ENCODE results near the gene SHTN1.

Gene SHTN1

GRCh38 chr10:116925056-116925455 lies 79.9 kb downstream of the SHTN1 start:
- H3K4me1 ChIP-seq (ENCODE audit: insufficient read depth, low read length) = no peaks in the 10 kb centered on the region
- no peak overlapping the region for H2AFZ ChIP-seq (ENCODE audit: low read depth, low read length)
- H3K9me3 ChIP-seq (ENCODE audit: low read length) = no peaks in the 10 kb centered on the region
- no peak overlapping the region for H3K4me3 ChIP-seq (ENCODE audit: low read length)
- no peaks in the 10 kb centered on the region for H3K27me3 ChIP-seq (ENCODE audit: insufficient read depth, low read length)
- H3K36me3 ChIP-seq (ENCODE audit: insufficient read depth, low read length) = no peaks in the 10 kb centered on the region

DNA sequence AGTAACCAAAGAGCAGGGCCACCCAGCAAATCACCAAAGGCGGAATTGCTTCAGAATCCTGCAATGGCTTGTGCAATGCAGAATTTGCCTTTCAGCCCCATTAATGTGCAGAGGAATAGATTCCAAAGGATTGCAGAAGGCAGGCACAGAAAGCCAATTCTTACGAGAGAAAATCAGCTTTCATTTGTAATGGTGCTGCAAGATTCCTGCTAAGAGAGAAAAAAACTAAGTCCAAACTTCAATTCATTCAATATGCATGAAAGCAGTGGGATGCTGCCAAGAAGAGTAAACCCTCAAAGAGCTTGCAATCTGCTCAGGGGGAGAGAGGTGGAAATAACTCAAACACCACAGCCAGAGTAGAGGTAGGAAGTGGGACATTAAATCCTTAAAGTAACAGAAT lies 85.3 kb downstream of the SHTN1 start:
- Histone ChIP-seq H3K36me3 (ENCODE audit: insufficient read depth, low read length) (no peaks in the 10 kb centered on the region), H3K4me3 (ENCODE audit: low read length) (no peak overlapping the region), H3K27me3 (ENCODE audit: insufficient read depth, low read length) (no peaks in the 10 kb centered on the region), H3K9me3 (ENCODE audit: low read length) (no peaks in the 10 kb centered on the region), H3K4me1 (ENCODE audit: insufficient read depth, low read length) (no peaks in the 10 kb centered on the region), H2AFZ (ENCODE audit: low read depth, low read length) (no peak overlapping the region)

GRCh38 chr10:116919164-116919563 lies 85.8 kb downstream of the SHTN1 start:
- Histone ChIP-seq H2AFZ (ENCODE audit: low read depth, low read length) (no peak overlapping the region), H3K4me3 (ENCODE audit: low read length) (no peak overlapping the region), H3K27me3 (ENCODE audit: insufficient read depth, low read length) (no peaks in the 10 kb centered on the region), H3K36me3 (ENCODE audit: insufficient read depth, low read length) (peaks cover 2% of the 10 kb centered on the region), H3K4me1 (ENCODE audit: insufficient read depth, low read length) (no peaks in the 10 kb centered on the region), H3K9me3 (ENCODE audit: low read length) (no peaks in the 10 kb centered on the region)

- H3K4me1 ChIP-seq (ENCODE audit: insufficient read depth, low read length) = no peaks in the 10 kb centered on the region
- peaks cover 2% of the 10 kb centered on the region for H3K36me3 ChIP-seq (ENCODE audit: insufficient read depth, low read length)
- H3K4me3 ChIP-seq (ENCODE audit: low read length) = no peak overlapping the region
- H2AFZ ChIP-seq (ENCODE audit: low read depth, low read length) = no peak overlapping the region
- H3K27me3 ChIP-seq (ENCODE audit: insufficient read depth, low read length) = no peaks in the 10 kb centered on the region
- no peaks in the 10 kb centered on the region for H3K9me3 ChIP-seq (ENCODE audit: low read length)
Measured at GRCh38 chr10:116918583-116918982, 86.4 kb downstream of the SHTN1 start.

DNA sequence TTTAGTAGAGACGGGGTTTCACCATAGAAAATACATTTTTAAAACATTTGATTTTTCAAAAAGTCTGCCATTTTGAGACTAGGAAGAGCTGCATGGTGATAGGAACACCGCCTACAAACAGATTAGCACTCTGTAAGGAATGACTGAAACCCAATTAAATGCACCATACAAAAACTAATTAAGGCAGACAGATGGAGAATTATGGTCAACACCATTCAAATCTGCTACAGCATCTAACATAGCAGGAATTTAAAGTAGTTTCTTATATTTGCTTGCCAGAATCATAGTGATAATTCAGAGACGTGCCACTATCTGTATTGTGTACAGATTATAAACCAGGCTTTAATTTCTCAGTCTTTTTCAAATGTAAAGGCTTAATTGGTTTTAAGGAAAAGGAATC lies 87.5 kb downstream of the SHTN1 start:
- H3K4me1 ChIP-seq (ENCODE audit: insufficient read depth, low read length) = no peaks in the 10 kb centered on the region
- H3K27me3 ChIP-seq (ENCODE audit: insufficient read depth, low read length) = no peaks in the 10 kb centered on the region
- peaks cover 2% of the 10 kb centered on the region for H3K36me3 ChIP-seq (ENCODE audit: insufficient read depth, low read length)
- no peaks in the 10 kb centered on the region for H3K9me3 ChIP-seq (ENCODE audit: low read length)
- no peak overlapping the region for H2AFZ ChIP-seq (ENCODE audit: low read depth, low read length)
- no peak overlapping the region for H3K4me3 ChIP-seq (ENCODE audit: low read length)

- H3K27me3 ChIP-seq (ENCODE audit: insufficient read depth, low read length) = no peaks in the 10 kb centered on the region
- H3K9me3 ChIP-seq (ENCODE audit: low read length) = no peaks in the 10 kb centered on the region
- H2AFZ ChIP-seq (ENCODE audit: low read depth, low read length) = no peak overlapping the region
- peaks cover 7% of the 10 kb centered on the region for H3K4me1 ChIP-seq (ENCODE audit: insufficient read depth, low read length)
- peaks cover 2% of the 10 kb centered on the region for H3K36me3 ChIP-seq (ENCODE audit: insufficient read depth, low read length)
- H3K4me3 ChIP-seq (ENCODE audit: low read length) = no peak overlapping the region
Measured at GRCh38 chr10:116915340-116915739, 89.6 kb downstream of the SHTN1 start.

GRCh38 chr10:116913695-116914094 lies 91.3 kb downstream of the SHTN1 start:
- Histone ChIP-seq H3K27me3 (ENCODE audit: insufficient read depth, low read length) (no peaks in the 10 kb centered on the region), H2AFZ (ENCODE audit: low read depth, low read length) (no peak overlapping the region), H3K4me3 (ENCODE audit: low read length) (no peak overlapping the region), H3K36me3 (ENCODE audit: insufficient read depth, low read length) (peaks cover 2% of the 10 kb centered on the region), H3K4me1 (ENCODE audit: insufficient read depth, low read length) (peaks cover 7% of the 10 kb centered on the region), H3K9me3 (ENCODE audit: low read length) (no peaks in the 10 kb centered on the region)

DNA sequence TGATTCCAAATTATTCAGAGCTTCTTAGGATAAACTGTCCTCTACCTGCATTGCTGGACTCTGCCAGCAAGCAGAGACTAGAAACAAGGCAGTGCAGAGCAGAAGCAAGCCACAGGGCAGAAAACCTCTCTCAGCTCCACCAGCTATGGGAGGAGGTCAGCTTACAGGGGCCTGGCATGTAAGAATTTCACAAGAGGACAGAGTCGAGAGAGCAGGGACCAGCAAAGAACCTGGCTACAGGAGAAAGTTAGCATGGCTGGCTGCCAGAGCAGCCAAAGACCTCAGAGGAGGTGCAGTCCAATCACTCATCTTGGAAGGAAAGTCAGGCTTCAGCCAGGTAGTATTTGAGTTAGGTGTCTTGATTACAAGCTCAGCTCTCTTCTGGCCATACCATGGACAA lies 92.8 kb downstream of the SHTN1 start:
- Histone ChIP-seq H3K27me3 (ENCODE audit: insufficient read depth, low read length) (no peaks in the 10 kb centered on the region), H3K36me3 (ENCODE audit: insufficient read depth, low read length) (peaks cover 2% of the 10 kb centered on the region), H2AFZ (ENCODE audit: low read depth, low read length) (no peak overlapping the region), H3K9me3 (ENCODE audit: low read length) (no peaks in the 10 kb centered on the region), H3K4me3 (ENCODE audit: low read length) (no peak overlapping the region), H3K4me1 (ENCODE audit: insufficient read depth, low read length) (peaks cover 8% of the 10 kb centered on the region)

- peaks cover 11% of the 10 kb centered on the region for H3K4me1 ChIP-seq (ENCODE audit: insufficient read depth, low read length)
- H3K36me3 ChIP-seq (ENCODE audit: insufficient read depth, low read length) = peaks cover 4% of the 10 kb centered on the region
- H2AFZ ChIP-seq (ENCODE audit: low read depth, low read length) = no peak overlapping the region
- no peaks in the 10 kb centered on the region for H3K9me3 ChIP-seq (ENCODE audit: low read length)
- H3K4me3 ChIP-seq (ENCODE audit: low read length) = no peak overlapping the region
- H3K27me3 ChIP-seq (ENCODE audit: insufficient read depth, low read length) = no peaks in the 10 kb centered on the region
Measured at GRCh38 chr10:116910910-116911309, 94.1 kb downstream of the SHTN1 start.

DNA sequence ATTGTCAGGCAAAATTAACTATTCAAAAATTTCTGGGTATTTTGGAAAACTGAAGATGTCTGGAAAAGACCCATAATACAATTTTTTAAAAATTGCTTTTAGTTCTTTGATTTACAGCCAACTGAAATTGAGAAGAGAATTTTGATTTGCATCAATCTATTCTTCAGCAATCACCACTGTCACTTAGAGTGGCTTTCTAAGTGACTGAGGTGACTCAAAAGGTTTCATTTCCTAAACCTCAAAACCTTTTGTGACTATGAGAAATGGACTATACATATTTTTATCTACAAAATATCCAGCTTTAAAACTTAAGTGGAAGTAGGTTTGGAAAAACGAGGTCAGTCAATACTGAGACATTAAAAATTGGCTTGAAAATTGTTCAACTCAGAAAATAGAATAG lies 95.7 kb downstream of the SHTN1 start:
- no peaks in the 10 kb centered on the region for H3K9me3 ChIP-seq (ENCODE audit: low read length)
- no peaks in the 10 kb centered on the region for H3K27me3 ChIP-seq (ENCODE audit: insufficient read depth, low read length)
- peaks cover 3% of the 10 kb centered on the region for H3K36me3 ChIP-seq (ENCODE audit: insufficient read depth, low read length)
- H2AFZ ChIP-seq (ENCODE audit: low read depth, low read length) = no peak overlapping the region
- no peak overlapping the region for H3K4me3 ChIP-seq (ENCODE audit: low read length)
- peaks cover 11% of the 10 kb centered on the region for H3K4me1 ChIP-seq (ENCODE audit: insufficient read depth, low read length)

GRCh38 chr10:116907245-116907987 lies 97.6 kb downstream of the SHTN1 start:
- peaks cover 11% of the 10 kb centered on the region for H3K4me1 ChIP-seq (ENCODE audit: insufficient read depth, low read length)
- peaks cover 2% of the 10 kb centered on the region for H3K36me3 ChIP-seq (ENCODE audit: insufficient read depth, low read length)
- no peaks in the 10 kb centered on the region for H3K9me3 ChIP-seq (ENCODE audit: low read length)
- no peak overlapping the region for H3K4me3 ChIP-seq (ENCODE audit: low read length)
- H2AFZ ChIP-seq (ENCODE audit: low read depth, low read length) = no peak overlapping the region
- no peaks in the 10 kb centered on the region for H3K27me3 ChIP-seq (ENCODE audit: insufficient read depth, low read length)

DNA sequence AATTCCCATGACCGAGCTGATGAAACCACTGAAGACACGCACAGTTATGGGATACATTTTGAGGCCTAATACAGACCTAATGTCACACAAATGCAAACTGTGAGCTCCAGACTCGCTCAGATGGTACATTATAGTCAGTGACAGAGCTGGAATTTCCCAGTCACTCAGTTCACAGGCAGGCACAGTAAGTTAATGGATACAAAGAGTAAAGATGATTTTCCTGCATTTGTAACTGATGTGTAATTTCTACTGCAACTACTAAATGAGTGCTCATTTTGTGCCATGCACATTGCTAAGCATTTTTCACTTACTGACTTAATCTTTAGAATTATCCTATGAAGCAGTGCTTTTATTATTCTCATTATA lies 99.2 kb downstream of the SHTN1 start:
- no peaks in the 10 kb centered on the region for H3K27me3 ChIP-seq (ENCODE audit: insufficient read depth, low read length)
- H3K36me3 ChIP-seq (ENCODE audit: insufficient read depth, low read length) = peaks cover 2% of the 10 kb centered on the region
- no peak overlapping the region for H2AFZ ChIP-seq (ENCODE audit: low read depth, low read length)
- peaks cover 7% of the 10 kb centered on the region for H3K4me1 ChIP-seq (ENCODE audit: insufficient read depth, low read length)
- no peak overlapping the region for H3K4me3 ChIP-seq (ENCODE audit: low read length)
- no peaks in the 10 kb centered on the region for H3K9me3 ChIP-seq (ENCODE audit: low read length)

GRCh38 chr10:116899626-116900025 lies 105.4 kb downstream of the SHTN1 start:
- no peaks in the 10 kb centered on the region for H3K27me3 ChIP-seq (ENCODE audit: insufficient read depth, low read length)
- H3K4me3 ChIP-seq (ENCODE audit: low read length) = no peak overlapping the region
- H2AFZ ChIP-seq (ENCODE audit: low read depth, low read length) = no peak overlapping the region
- H3K4me1 ChIP-seq (ENCODE audit: insufficient read depth, low read length) = no peaks in the 10 kb centered on the region
- H3K36me3 ChIP-seq (ENCODE audit: insufficient read depth, low read length) = no peaks in the 10 kb centered on the region
- no peaks in the 10 kb centered on the region for H3K9me3 ChIP-seq (ENCODE audit: low read length)

- no peaks in the 10 kb centered on the region for H3K27me3 ChIP-seq (ENCODE audit: insufficient read depth, low read length)
- no peak overlapping the region for H3K4me3 ChIP-seq (ENCODE audit: low read length)
- no peaks in the 10 kb centered on the region for H3K36me3 ChIP-seq (ENCODE audit: insufficient read depth, low read length)
- H3K4me1 ChIP-seq (ENCODE audit: insufficient read depth, low read length) = no peaks in the 10 kb centered on the region
- no peaks in the 10 kb centered on the region for H3K9me3 ChIP-seq (ENCODE audit: low read length)
- H2AFZ ChIP-seq (ENCODE audit: low read depth, low read length) = no peak overlapping the region
Measured at GRCh38 chr10:116893686-116894037, 111.3 kb downstream of the SHTN1 start.

Measured in neuron (in vitro differentiated cells).